ENCODE results near the gene RHBG. TPM values are rescaled to one million over a fixed set of nuclear protein-coding genes. Genes with fewer than 3 reads are reported as not detected.
"Not testable (repeated sequence)": the region's sequence is repeated elsewhere in the genome, so short reads cannot be mapped to it uniquely, and the experiment has no call there.

RHBG gene
- polyA plus RNA-seq, 1 experiment: not detected

- DNase-seq (ENCODE audit: low read depth, low spot score): no peak
- peaks cover 56% of the 10 kb centered on the region for H3K27me3 ChIP-seq (ENCODE audit: control insufficient read depth, insufficient read depth, low read length)
- no peaks in the 10 kb centered on the region; the same call in 1 of the 2 replicates for H3K9me3 ChIP-seq (ENCODE audit: control insufficient read depth, insufficient read depth, low read length)
- ChIA-PET POLR2A (no interaction called here), CTCF (no interaction called here)
- TF ChIP-seq, protein P1, sequence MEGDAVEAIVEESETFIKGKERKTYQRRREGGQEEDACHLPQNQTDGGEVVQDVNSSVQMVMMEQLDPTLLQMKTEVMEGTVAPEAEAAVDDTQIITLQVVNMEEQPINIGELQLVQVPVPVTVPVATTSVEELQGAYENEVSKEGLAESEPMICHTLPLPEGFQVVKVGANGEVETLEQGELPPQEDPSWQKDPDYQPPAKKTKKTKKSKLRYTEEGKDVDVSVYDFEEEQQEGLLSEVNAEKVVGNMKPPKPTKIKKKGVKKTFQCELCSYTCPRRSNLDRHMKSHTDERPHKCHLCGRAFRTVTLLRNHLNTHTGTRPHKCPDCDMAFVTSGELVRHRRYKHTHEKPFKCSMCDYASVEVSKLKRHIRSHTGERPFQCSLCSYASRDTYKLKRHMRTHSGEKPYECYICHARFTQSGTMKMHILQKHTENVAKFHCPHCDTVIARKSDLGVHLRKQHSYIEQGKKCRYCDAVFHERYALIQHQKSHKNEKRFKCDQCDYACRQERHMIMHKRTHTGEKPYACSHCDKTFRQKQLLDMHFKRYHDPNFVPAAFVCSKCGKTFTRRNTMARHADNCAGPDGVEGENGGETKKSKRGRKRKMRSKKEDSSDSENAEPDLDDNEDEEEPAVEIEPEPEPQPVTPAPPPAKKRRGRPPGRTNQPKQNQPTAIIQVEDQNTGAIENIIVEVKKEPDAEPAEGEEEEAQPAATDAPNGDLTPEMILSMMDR (IDR thresholded peaks at IDR 0.05; ENCODE audit: low read depth, low read length): no peak
- no peak overlapping the region for H3K27ac ChIP-seq (ENCODE audit: low read depth, low read length)
- no peak overlapping the region for H3K4me3 ChIP-seq (ENCODE audit: low read depth, low read length)
Measured at GRCh38 chr1:156368157-156368658, 803 bp upstream of the RHBG start.

GRCh38 chr1:156369685-156370286, 775 bp downstream of the RHBG start:
- H3K9me3 ChIP-seq (ENCODE audit: control insufficient read depth, insufficient read depth, low read length); H3K4me3 ChIP-seq (ENCODE audit: low read depth, low read length); DNase-seq (ENCODE audit: low read depth, low spot score); H3K27ac ChIP-seq (ENCODE audit: low read depth, low read length): not testable (repeated sequence)
- POLR2A ChIA-PET: interaction anchor here (0.7 kb wide), 1 partner anchor 36 kb away, joined by 4 read pairs; no protein-coding TSS in a partner anchor
- peaks cover 50% of the 10 kb centered on the region for H3K27me3 ChIP-seq (ENCODE audit: control insufficient read depth, insufficient read depth, low read length)
- CTCF ChIA-PET: interaction anchor here (1.9 kb wide), 1 partner anchor 76 kb away, joined by 13 read pairs; no protein-coding TSS in a partner anchor

GRCh38 chr1:156371553-156372264, 2.7 kb downstream of the RHBG start:
- no peak overlapping the region for H3K4me3 ChIP-seq (ENCODE audit: low read depth, low read length)
- TF ChIP-seq, protein P1 (IDR thresholded peaks at IDR 0.05; ENCODE audit: low read depth, low read length): no peak
- POLR2A ChIA-PET: no interaction called here
- DNase-seq (ENCODE audit: low read depth, low spot score): no peak
- CTCF ChIA-PET: interaction anchor here (1.1 to 8.1 kb wide), 5 partner anchors 11 to 75 kb away, joined by 4 to 82 read pairs (median 8); no protein-coding TSS in a partner anchor
- H3K27me3 ChIP-seq (ENCODE audit: control insufficient read depth, insufficient read depth, low read length): peaks cover 32% of the 10 kb centered on the region
- H3K9me3 ChIP-seq (ENCODE audit: control insufficient read depth, insufficient read depth, low read length): no peaks in the 10 kb centered on the region; the same call in 1 of the 2 replicates
- no peak overlapping the region for H3K27ac ChIP-seq (ENCODE audit: low read depth, low read length)

DNA sequence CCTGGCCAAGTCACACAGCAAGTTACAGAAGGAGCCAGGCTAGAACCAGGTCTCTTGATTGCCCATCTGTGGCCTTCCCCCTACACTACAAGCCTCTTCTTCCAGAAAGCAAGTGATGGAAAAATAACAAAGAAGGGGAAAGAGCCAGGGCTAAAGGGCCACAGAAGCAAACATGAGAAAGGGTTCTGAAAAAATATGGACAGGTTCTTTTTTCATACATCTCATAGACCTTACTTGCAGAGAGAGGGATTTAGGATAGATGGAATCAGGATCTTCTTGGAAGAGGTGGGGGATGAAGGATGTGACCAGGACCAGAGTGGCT, 3.2 kb downstream of the RHBG start:
- no peak overlapping the region for H3K4me3 ChIP-seq (ENCODE audit: low read depth, low read length)
- peaks cover 28% of the 10 kb centered on the region for H3K27me3 ChIP-seq (ENCODE audit: control insufficient read depth, insufficient read depth, low read length)
- TF ChIP-seq, protein P1 (IDR thresholded peaks at IDR 0.05; ENCODE audit: low read depth, low read length): no peak
- CTCF ChIA-PET: interaction anchor here (1.1 to 8.1 kb wide), 4 partner anchors 11 to 74 kb away, joined by 4 to 82 read pairs (median 6); no protein-coding TSS in a partner anchor
- H3K27ac ChIP-seq (ENCODE audit: low read depth, low read length): no peak overlapping the region
- POLR2A ChIA-PET: no interaction called here
- no peaks in the 10 kb centered on the region; the same call in 1 of the 2 replicates for H3K9me3 ChIP-seq (ENCODE audit: control insufficient read depth, insufficient read depth, low read length)
- no peak for DNase-seq (ENCODE audit: low read depth, low spot score)

GRCh38 chr1:156372876-156373275, 3.9 kb downstream of the RHBG start:
- Histone ChIP-seq H3K4me3 (ENCODE audit: low read depth, low read length) (no peak overlapping the region), H3K9me3 (ENCODE audit: control insufficient read depth, insufficient read depth, low read length) (no peaks in the 10 kb centered on the region; the same call in 1 of the 2 replicates), H3K27ac (ENCODE audit: low read depth, low read length) (no peak overlapping the region), H3K27me3 (ENCODE audit: control insufficient read depth, insufficient read depth, low read length) (peaks cover 22% of the 10 kb centered on the region)
- TF ChIP-seq, protein P1 (IDR thresholded peaks at IDR 0.05; ENCODE audit: low read depth, low read length): no peak
- no peak for DNase-seq (ENCODE audit: low read depth, low spot score)
- ChIA-PET CTCF (interaction anchor here (0.6 to 8.1 kb wide), 6 partner anchors 9 to 74 kb away, joined by 3 to 82 read pairs (median 4); no protein-coding TSS in a partner anchor), POLR2A (no interaction called here)

Measured in AG04450 (cell line).